Lower lobe of right lung (tissue), 2 donors: Measurements from ENCODE around the gene RNF141. TPM values are rescaled to one million over a fixed set of nuclear protein-coding genes. Genes with fewer than 3 reads are reported as not detected.

Experiments used
- ATAC-seq, 2 donors: fragments of 200-7000 bp; cut with Tn5 transposase; one replicate each; pipeline ENCODE4 v1.9.1; 2020 to 2022; ENCODE audit warnings: mild to moderate bottlenecking in 2 of 2, moderate library complexity in 2 of 2
- DNase-seq: peaks from one replicate; pipeline ENCODE4 v3.0.0-alpha.2; 2020
- H3K27ac ChIP-seq: fragments of 200-600 bp; one replicate; pipeline ENCODE4 v1.8.0; 2022
- H3K27me3 ChIP-seq: fragments of 200-600 bp; one replicate; pipeline ENCODE4 v1.8.0; 2022; ENCODE audit warnings: low read depth
- H3K36me3 ChIP-seq: fragments of 200-600 bp; one replicate; pipeline ENCODE4 v1.8.0; 2022; ENCODE audit warnings: mild to moderate bottlenecking
- H3K4me1 ChIP-seq: fragments of 200-600 bp; one replicate; pipeline ENCODE4 v1.8.0; 2022
- H3K4me3 ChIP-seq: fragments of 200-600 bp; one replicate; pipeline ENCODE4 v1.8.0; 2022; ENCODE audit warnings: mild to moderate bottlenecking
- H3K9me3 ChIP-seq: fragments of 200-600 bp; one replicate; pipeline ENCODE4 v1.8.0; 2022
- CTCF ChIP-seq: fragments of 200-600 bp; IDR thresholded peaks from one replicate; pipeline ENCODE4 v1.8.0; 2022; ENCODE audit warnings: antibody characterized with exemption, mild to moderate bottlenecking
- intact Hi-C: fragments of 100-400 bp; cut with DNase I; formaldehyde crosslinking; loops from one replicate; pipeline ENCODE4 v1.11.0; 2022
- total RNA-seq: library from RNA; stranded (reverse); fragmentation: NEBNext Ultra II Directional; extraction: Animal tissue kit (Norgen Biotek cat#: 25700); gene quantifications from one replicate; pipeline ENCODE4 v1.2.1, GENCODE V29; 2021
- donor health status: DM: no; HTN: yes; CAD: no; lungs with severe emphysema.

RNF141 gene
- total RNA-seq, 1 donor from 2014 or later: 55.2 TPM

- Histone ChIP-seq H3K36me3 (no peaks in the 10 kb centered on the region), H3K27ac (no peak overlapping the region), H3K4me3 (no peak overlapping the region), H3K27me3 (no peaks in the 10 kb centered on the region), H3K9me3 (no peaks in the 10 kb centered on the region), H3K4me1 (no peaks in the 10 kb centered on the region)
- TF ChIP-seq CTCF: no peak
- no peak for DNase-seq
- ATAC-seq: no peak
- intact Hi-C loops: no loop called here
Measured at GRCh38 chr11:10474551-10474950, 66.4 kb downstream of the RNF141 start.

- TF ChIP-seq CTCF: no peak
- Histone ChIP-seq H3K9me3 (no peaks in the 10 kb centered on the region), H3K36me3 (no peaks in the 10 kb centered on the region), H3K27ac (no peak overlapping the region), H3K4me1 (no peaks in the 10 kb centered on the region), H3K4me3 (no peak overlapping the region), H3K27me3 (no peaks in the 10 kb centered on the region)
- no peak for ATAC-seq
- DNase-seq: no peak
- intact Hi-C loops: no loop called here
Measured at GRCh38 chr11:10473371-10473770, 67.6 kb downstream of the RNF141 start.

- no peaks in the 10 kb centered on the region for H3K27me3 ChIP-seq
- intact Hi-C loops: no loop called here
- no peak for TF ChIP-seq CTCF
- ATAC-seq (no peak), DNase-seq (no peak)
- no peak overlapping the region for H3K27ac ChIP-seq
- peaks cover 36% of the 10 kb centered on the region for H3K36me3 ChIP-seq
- H3K9me3 ChIP-seq: no peaks in the 10 kb centered on the region
- H3K4me3 ChIP-seq: no peak overlapping the region
- H3K4me1 ChIP-seq: peaks cover 16% of the 10 kb centered on the region
Measured at GRCh38 chr11:10462746-10463300, 78.2 kb downstream of the RNF141 start.

Other genes starting within 250 kb of the RNF141 start
- 41.3 TPM for gene SBF2, start 247.0 kb downstream of the RNF141 start, total RNA-seq
- gene ADM, start 236.1 kb downstream of the RNF141 start, total RNA-seq: 19.5 TPM
- 9.8 TPM for gene AMPD3, start 85.9 kb downstream of the RNF141 start, total RNA-seq
- 95.2 TPM for gene LYVE1, start 27.5 kb upstream of the RNF141 start, total RNA-seq
- gene IRAG1, start 152.6 kb upstream of the RNF141 start, total RNA-seq: 12.9 TPM
- gene CTR9, start 210.1 kb upstream of the RNF141 start, total RNA-seq: 30.2 TPM